GM23338 (cell line): ENCODE measurements around the gene MCAM. TPM values are rescaled to one million over a fixed set of nuclear protein-coding genes. Genes with fewer than 3 reads are reported as not detected.
A peak's percentile ranks its signal among the peaks of the same experiment; 100 is the strongest.

ENCODE experiments used
- ATAC-seq: fragments of 200-7000 bp; cut with Tn5 transposase; 3 replicates; pipeline ENCODE4 v1.9.1; 2020
- DNase-seq: peaks from one replicate; pipeline ENCODE4 v3.0.0-alpha.2; 2015; ENCODE audit warnings: low spot score
- H2AFZ ChIP-seq: fragments of 200-600 bp; sonication (generic); 2 replicates; pipeline ENCODE4 v1.8.0; 2016; ENCODE audit warnings: antibody characterized with exemption, mild to moderate bottlenecking, moderate library complexity
- H3F3A ChIP-seq: fragments of 200-600 bp; sonication (generic); replicated peaks from 2 replicates; pipeline ENCODE4 v1.8.0; 2017; ENCODE audit warnings: antibody characterized with exemption, mixed run types, low read depth
- H3K27ac ChIP-seq: fragments of 200-600 bp; sonication (generic); 2 replicates; pipeline ENCODE4 v1.6.1; 2016; ENCODE audit warnings: low read depth
- H3K27me3 ChIP-seq: fragments of 200-600 bp; sonication (generic); 2 replicates; pipeline ENCODE4 v1.8.0; 2016; ENCODE audit warnings: mild to moderate bottlenecking, mixed run types, moderate library complexity; ENCODE audit not compliant: insufficient read depth
- H3K36me3 ChIP-seq: fragments of 200-600 bp; sonication (generic); 2 replicates; pipeline ENCODE4 v1.8.0; 2016; ENCODE audit warnings: mild to moderate bottlenecking; ENCODE audit not compliant: insufficient read depth
- H3K4me1 ChIP-seq: fragments of 200-600 bp; sonication (generic); 2 replicates; pipeline ENCODE4 v1.8.0; 2016; ENCODE audit warnings: mild to moderate bottlenecking, moderate library complexity; ENCODE audit not compliant: insufficient read depth
- H3K4me2 ChIP-seq: fragments of 200-600 bp; sonication (generic); 2 replicates; pipeline ENCODE4 v1.7.1; 2017; ENCODE audit warnings: mixed run types
- H3K4me3 ChIP-seq: fragments of 200-600 bp; sonication (generic); 2 replicates; pipeline ENCODE4 v1.6.1; 2016; ENCODE audit warnings: mixed run types
- H3K79me2 ChIP-seq: fragments of 200-600 bp; sonication (generic); replicated peaks from 2 replicates; pipeline ENCODE4 v1.8.0; 2017; ENCODE audit warnings: mild to moderate bottlenecking; ENCODE audit not compliant: insufficient read depth
- H3K9me2 ChIP-seq: fragments of 200-600 bp; sonication (generic); 2 replicates; pipeline ENCODE4 v1.8.0; 2017; ENCODE audit not compliant: insufficient read depth
- H4K20me1 ChIP-seq: fragments of 200-600 bp; sonication (generic); replicated peaks from 2 replicates; pipeline ENCODE4 v1.8.0; 2017; ENCODE audit warnings: mild to moderate bottlenecking; ENCODE audit not compliant: insufficient read depth
- H3K27ac Mint-ChIP-seq: 2 replicates; pipeline ENCODE4 v1.8.0; 2020; ENCODE audit warnings: inconsistent platforms, mild to moderate bottlenecking, moderate library complexity, mixed read lengths
- H3K27me3 Mint-ChIP-seq: 3 replicates; pipeline ENCODE4 v1.8.0; 2022; ENCODE audit warnings: low read depth, mild to moderate bottlenecking, moderate library complexity, mixed read lengths, inconsistent platforms; ENCODE audit not compliant: insufficient read depth, poor library complexity
- H3K36me3 Mint-ChIP-seq: 3 replicates; pipeline ENCODE4 v1.8.0; 2021; ENCODE audit warnings: low read depth, mild to moderate bottlenecking, inconsistent platforms, moderate library complexity, mixed read lengths
- H3K4me1 Mint-ChIP-seq: 3 replicates; pipeline ENCODE4 v1.8.0; 2020; ENCODE audit warnings: mild to moderate bottlenecking, inconsistent platforms, mixed read lengths
- H3K4me3 Mint-ChIP-seq: 3 replicates; pipeline ENCODE4 v1.8.0; 2021; ENCODE audit warnings: moderate library complexity, mild to moderate bottlenecking, inconsistent platforms, mixed read lengths
- H3K9me3 Mint-ChIP-seq: 3 replicates; pipeline ENCODE4 v1.8.0; 2020; ENCODE audit warnings: moderate library complexity, mild to moderate bottlenecking, inconsistent platforms, mixed read lengths
- CREB1 ChIP-seq: fragments of 250-450 bp; sonication (Bioruptor Pico); IDR thresholded peaks from 2 replicates; pipeline ENCODE4 v1.5.0; 2020; ENCODE audit warnings: low read depth, mild to moderate bottlenecking, moderate library complexity
- CTCF ChIP-seq, 2 experiments: fragments of 200-600 bp in 1 of 2; sonication (generic) in 1 of 2; conservative IDR thresholded peaks; 2 replicates each; pipeline versions ENCODE4 v1.5.1 to v1.6.1; 2016 to 2017; ENCODE audit warnings: antibody characterized with exemption in 2 of 2, low read depth in 2 of 2, mild to moderate bottlenecking in 2 of 2, moderate library complexity in 1 of 2
- ETS1 ChIP-seq: IDR thresholded peaks from 2 replicates; pipeline ENCODE4 v1.6.1; 2016; ENCODE audit warnings: antibody characterized with exemption
- EZH2 ChIP-seq: fragments of 200-600 bp; sonication (generic); IDR thresholded peaks from one replicate; pipeline ENCODE4 v1.8.0; 2017; ENCODE audit warnings: antibody characterized with exemption, mild to moderate bottlenecking, low read depth; ENCODE audit not compliant: unreplicated experiment
- EZH2phosphoT487 ChIP-seq: fragments of 200-600 bp; sonication (generic); IDR thresholded peaks from one replicate; pipeline ENCODE4 v1.8.1; 2018; ENCODE audit warnings: antibody characterized with exemption; ENCODE audit not compliant: unreplicated experiment
- JUNB ChIP-seq: IDR thresholded peaks from one replicate; pipeline ENCODE4 v1.6.1; 2016; ENCODE audit warnings: antibody characterized with exemption; ENCODE audit not compliant: unreplicated experiment
- NANOG ChIP-seq: IDR thresholded peaks from 2 replicates; pipeline ENCODE4 v1.6.1; 2016; ENCODE audit warnings: antibody characterized with exemption, borderline replicate concordance
- POLR2AphosphoS5 ChIP-seq: IDR thresholded peaks from 2 replicates; pipeline ENCODE4 v1.6.1; 2016; ENCODE audit warnings: antibody characterized with exemption, low read depth
- REST ChIP-seq: IDR thresholded peaks from one replicate; pipeline ENCODE4 v1.6.1; 2018; ENCODE audit warnings: antibody characterized with exemption; ENCODE audit not compliant: unreplicated experiment
- STAT1 ChIP-seq: IDR thresholded peaks from one replicate; pipeline ENCODE4 v1.6.1; 2016; ENCODE audit warnings: antibody characterized with exemption; ENCODE audit not compliant: unreplicated experiment
- ZNF114 ChIP-seq: fragments of 250-450 bp; sonication (Bioruptor Pico); IDR thresholded peaks from 2 replicates; pipeline ENCODE4 v1.5.0; 2020; ENCODE audit warnings: mild to moderate bottlenecking, moderate library complexity
- ZNF331 ChIP-seq: fragments of 250-450 bp; sonication (Bioruptor Pico); IDR thresholded peaks from 2 replicates; pipeline ENCODE4 v1.5.0; 2020; ENCODE audit warnings: low read depth, mild to moderate bottlenecking, moderate library complexity
- ZNF462 ChIP-seq: fragments of 250-450 bp; sonication (Bioruptor Pico); IDR thresholded peaks from 2 replicates; pipeline ENCODE4 v1.5.0; 2020; ENCODE audit warnings: mild to moderate bottlenecking, moderate library complexity
- polyA plus RNA-seq: library from polyadenylated mRNA; unstranded; fragments of >200 nt; fragmentation: Nextera tagmentation; extraction: Ambion mirVana; gene quantifications from 2 replicates; pipeline ENCODE4 v1.2.1, GENCODE V29; 2016
- total RNA-seq: library from RNA; depleted of rRNA; stranded (reverse); fragments of >200 nt; shearing (Covaris generic); gene quantifications from 2 replicates; pipeline ENCODE4 v1.2.3, GENCODE V29; 2014

Gene MCAM
- total and polyA plus RNA-seq, 2 experiments from 2014 or later, result 8.9 to 79.5 TPM

GRCh38 chr11:119319136-119319699 is 2.3 kb upstream of the MCAM start:
- no peaks in the 10 kb centered on the region for H3K36me3 ChIP-seq
- Mint-ChIP-seq H3K27me3 (peaks cover 53% of the 10 kb centered on the region), H3K9me3 (no peaks in the 10 kb centered on the region), H3K4me3 (peak overlapping the region; percentile 54), H3K27ac (peak overlapping the region; percentile 91), H3K4me1 (peaks cover 40% of the 10 kb centered on the region), H3K36me3 (peaks cover 2% of the 10 kb centered on the region; the same call in 1 of the 3 replicates)
- peak overlapping the region; percentile 49; the same call in 1 of the 2 replicates for H2AFZ ChIP-seq
- peaks cover 22% of the 10 kb centered on the region for H3F3A ChIP-seq
- ATAC-seq (no peak), DNase-seq (no peak)
- H3K79me2 ChIP-seq, result no peaks in the 10 kb centered on the region
- peak overlapping the region; percentile 80; the same call in 1 of the 2 replicates for H3K4me3 ChIP-seq
- H3K27me3 ChIP-seq, result peaks cover 42% of the 10 kb centered on the region
- no peak overlapping the region for H3K27ac ChIP-seq
- peak overlapping the region; percentile 98 for H3K4me2 ChIP-seq
- 0 out of 2 replicates have a peak, but pooled peaks cover 3% of the 10 kb centered on the region for H4K20me1 ChIP-seq
- no peaks in the 10 kb centered on the region for H3K9me2 ChIP-seq
- peaks cover 52% of the 10 kb centered on the region for H3K4me1 ChIP-seq
- TF ChIP-seq JUNB (no peak), ZNF331 (CRISPR knock-in tag) (no peak), ZNF462 (CRISPR knock-in tag) (no peak), NANOG (no peak), POLR2AphosphoS5 (no peak), CREB1 (CRISPR knock-in tag) (no peak), ETS1 (no peak), EZH2phosphoT487 (no peak), STAT1 (no peak), REST (no peak), EZH2 (no peak), ZNF114 (CRISPR knock-in tag) (no peak), CTCF (conservative IDR thresholded peaks at IDR 0.05; ENCODE audit: low read depth in 2 of 2) (no peak)
